ENCODE results near the gene ZNF728.
"Not testable (repeated sequence)": the region's sequence is repeated elsewhere in the genome, so short reads cannot be mapped to it uniquely, and the experiment has no call there.

Gene ZNF728

DNA sequence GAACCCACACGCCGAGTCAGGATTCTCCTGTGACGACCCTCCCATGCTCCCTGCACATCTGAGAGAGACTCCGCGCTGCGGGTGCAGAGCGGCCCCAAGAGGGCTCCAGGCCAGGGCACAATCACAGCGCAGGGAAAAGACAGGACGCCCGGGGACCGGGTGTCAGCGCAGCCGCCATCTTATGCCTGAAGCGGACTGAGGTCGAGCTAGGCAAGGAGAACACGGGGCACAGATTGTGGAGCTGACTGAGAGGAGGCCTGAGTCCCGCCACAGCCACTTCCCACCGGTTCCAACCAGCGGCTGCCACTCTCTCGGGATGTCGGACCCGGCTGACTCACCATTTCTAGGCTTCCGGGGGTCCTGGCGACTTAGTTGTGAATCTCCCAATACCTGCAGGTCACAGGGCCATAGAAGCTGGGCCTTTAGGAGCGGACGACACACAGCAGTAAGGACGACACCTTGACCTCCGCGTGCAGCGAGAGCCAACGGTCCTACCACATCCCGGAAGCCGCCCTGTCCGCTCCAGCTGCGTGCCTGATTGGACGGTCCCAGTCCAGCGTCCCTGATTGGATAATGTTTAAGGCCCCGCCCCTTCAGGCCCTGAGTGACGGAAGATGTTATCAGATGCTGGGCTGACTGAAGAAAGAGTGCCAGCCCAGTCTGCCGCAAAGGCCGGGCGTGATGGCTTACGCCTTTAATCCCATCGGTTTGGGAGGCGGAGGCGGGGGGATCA lies at the start of gene ZNF728:
Gene ZNF728, minus strand, starts transcription at position 487 of the 733 bp plus-strand sequence. Its CDS starts 146 bp downstream, at position 341.
- DNase-seq: no peak

DNA sequence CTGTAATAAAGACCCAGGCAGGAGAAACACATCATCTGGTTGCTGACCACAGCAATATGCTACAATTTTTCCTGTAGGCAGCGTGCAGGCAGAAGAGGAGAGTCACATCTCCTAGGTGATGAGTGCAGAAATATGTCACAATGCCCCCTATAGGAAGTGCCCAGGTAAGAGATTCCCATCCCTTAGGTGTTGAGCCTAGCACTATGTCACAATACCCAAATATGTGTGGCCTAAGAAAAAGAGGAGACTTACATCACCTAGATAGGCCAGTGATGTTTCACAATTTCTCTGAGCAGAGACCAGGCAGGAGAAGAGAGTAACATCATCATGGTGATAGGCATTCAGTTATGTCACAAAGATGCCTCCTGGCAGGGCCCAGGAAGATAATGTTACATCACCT lies 49.4 kb upstream of the ZNF728 start:
- DNase-seq: no peak

DNA sequence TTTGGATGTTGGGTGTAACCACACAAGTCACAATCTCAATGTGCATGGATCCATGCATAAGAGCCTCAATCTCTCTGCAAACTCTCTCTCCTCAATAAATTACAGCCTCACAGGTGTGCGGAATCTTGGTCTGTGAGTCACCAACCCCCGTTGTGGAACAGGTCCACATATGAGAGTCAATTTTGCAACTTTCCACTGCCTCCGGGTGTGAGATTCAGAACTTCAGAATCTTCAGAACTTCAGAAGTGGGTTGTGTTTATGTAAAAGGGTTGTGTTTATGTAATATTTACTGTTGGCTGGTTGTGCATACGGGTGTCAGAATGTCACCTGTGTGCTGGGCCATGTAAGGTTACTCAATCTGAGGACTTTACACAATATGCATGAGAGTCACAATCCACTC lies 46.3 kb upstream of the ZNF728 start:
- no peak for DNase-seq

DNA sequence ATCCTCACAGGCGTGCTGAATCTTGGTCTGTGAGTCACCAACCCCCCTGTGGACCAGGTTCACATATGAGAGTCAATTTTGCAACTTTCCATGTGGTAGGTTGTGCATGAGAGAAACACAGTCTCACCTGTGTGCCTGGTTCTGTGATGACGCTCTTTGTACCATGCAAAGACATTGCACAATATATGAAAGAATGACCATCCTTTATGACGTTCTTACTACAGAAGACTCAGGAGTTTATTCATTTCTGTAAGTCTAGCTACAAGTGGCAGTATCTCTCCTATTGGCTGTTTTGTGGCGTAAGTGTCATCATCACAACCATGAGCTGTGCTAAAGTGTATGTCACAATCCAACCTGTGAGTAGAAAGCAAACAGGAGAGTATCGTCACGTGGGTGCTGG lies 43.8 kb upstream of the ZNF728 start:
- DNase-seq: no peak

DNA sequence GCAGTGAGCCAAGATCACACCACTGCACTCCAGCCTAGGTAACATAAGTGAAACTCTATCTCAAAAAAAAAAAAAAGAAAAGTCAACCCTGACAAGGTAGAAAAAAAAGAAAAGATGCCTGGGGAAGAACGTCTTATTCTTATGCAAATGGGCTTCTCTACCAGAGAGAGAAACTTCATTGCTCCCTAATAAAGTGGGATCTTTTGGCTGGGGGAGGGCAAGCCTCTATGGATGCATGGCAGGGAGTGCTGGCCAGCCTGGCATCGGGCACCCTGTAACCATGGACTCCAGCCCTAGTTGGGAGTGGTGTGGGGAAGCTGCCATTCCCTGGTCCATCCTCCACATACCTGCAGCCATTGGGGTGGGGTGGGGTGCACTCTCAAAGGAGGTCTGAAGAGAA lies 30.7 kb upstream of the ZNF728 start:
- DNase-seq: no peak

DNA sequence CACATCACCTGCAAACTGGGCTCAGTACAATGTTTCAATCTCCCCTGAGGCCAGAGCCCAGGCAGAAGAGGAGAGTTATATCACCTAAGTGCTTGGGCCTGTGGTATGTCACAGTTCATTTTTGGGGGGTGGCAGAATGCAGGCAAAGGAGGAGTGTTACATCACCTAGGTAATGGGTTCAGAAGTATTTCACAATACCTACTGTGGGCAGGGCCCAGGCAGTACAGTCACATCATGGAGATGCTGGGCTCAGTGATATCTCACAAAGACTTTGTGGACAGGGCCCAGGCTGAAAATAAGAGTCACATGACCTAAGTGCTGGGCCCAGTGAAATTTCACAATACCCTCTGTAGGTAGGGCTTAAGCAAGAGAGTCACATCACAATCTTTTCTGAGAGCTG lies 12.7 kb upstream of the ZNF728 start:
- DNase-seq: no peak

DNA sequence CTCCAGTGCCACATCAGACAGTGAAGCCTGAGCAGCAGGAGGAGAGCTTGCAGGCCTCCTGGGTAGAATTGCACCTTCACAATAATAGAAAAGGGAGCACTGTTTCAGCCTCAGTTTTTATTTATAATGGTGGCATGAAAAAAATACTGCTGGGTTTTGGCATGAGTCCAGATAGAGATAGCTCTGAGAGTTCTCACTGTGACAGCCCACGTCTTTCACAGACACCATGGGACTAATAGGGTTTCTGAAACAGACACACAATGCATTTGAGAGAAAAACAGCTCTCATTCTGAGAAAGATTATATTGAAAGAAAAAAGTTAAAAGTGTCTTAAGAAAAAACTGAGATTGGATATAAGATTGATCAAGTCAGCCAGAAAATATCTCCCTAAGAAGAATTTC lies 8.0 kb downstream of the ZNF728 start:
- DNase-seq: not testable (repeated sequence)

DNA sequence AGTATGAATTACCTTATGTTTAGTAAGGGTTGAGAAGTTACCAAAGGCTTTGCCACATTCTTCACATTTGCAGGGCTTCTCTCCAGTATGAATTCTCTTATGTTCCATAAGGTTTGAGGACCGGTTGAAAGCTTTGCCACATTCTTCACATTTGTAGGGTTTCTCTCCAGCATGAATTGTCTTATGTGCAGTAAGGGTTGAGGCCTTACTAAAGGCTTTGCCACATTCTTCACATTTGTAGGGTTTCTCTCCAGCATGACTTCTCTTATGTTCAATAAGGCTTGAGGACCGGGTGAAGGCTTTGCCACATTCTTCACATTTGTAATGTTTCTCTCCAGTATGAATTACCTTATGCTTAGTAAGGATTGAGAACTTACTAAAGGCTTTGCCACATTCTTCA lies 26.7 kb downstream of the ZNF728 start:
- DNase-seq: no peak

DNA sequence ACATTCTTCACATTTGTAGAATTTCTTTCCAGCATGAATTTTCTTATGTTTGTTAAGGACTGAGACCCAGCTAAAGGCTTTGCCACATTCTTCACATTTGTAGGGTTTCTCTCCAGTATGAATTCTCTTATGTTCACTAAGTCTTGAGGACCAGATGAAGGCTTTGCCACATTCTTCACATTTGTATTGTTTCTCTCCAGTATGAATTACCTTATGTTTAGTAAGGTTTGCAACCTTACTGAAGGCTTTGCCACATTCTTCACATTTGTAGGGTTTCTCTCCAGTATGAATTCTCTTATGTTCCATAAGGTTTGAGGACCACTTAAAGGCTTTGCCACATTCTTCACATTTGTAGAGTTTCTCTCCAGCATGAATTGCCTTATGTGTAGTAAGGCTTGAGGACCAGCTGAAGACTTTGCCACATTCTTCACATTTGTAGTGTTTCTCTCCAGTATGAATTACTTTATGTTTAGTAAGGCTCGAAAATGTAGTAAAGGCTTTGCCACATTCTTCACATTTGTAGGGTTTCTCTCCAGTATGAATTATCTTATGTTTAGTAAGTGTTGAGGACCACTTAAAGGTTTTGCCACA lies 27.3 kb downstream of the ZNF728 start:
- DNase-seq: not testable (repeated sequence)

DNA sequence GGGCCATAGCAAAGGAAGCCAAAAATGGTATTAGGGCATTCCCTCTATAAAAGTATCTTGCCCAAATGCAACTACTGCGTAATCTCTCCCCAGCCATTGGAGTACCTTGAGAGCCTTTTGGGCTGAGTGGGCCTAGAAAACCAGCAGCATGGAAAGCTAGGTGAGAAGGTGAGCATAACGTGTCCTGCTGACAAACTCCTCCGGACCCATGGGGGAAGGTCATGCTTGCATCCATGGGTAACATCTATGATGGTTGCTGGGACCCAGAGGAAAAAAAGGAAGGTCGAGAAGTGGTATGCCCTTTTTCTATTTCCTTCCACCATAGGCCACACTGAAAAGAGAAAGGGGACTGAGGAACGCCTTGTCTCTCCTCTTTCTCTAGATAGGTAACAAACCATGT lies 57.4 kb downstream of the ZNF728 start:
- no peak for DNase-seq

DNA sequence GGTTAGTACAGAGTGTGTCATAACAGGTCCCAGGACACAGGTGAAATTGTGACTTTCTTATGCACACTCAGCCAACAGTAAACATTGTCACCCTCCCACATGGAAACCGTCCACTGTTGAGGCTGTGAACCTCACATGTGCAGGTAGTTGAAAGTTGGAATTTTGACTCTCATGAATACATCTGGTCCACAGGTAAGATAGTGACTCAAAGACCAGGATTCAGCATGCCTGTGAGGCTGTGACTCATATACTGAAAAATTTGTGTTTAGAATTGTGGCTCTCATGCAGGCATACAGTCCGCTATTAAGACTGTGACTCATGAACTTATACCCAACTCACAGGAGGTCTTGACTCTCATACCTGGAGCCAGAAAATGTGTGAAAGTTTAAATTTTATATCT lies 67.8 kb downstream of the ZNF728 start:
- no peak for DNase-seq

DNA sequence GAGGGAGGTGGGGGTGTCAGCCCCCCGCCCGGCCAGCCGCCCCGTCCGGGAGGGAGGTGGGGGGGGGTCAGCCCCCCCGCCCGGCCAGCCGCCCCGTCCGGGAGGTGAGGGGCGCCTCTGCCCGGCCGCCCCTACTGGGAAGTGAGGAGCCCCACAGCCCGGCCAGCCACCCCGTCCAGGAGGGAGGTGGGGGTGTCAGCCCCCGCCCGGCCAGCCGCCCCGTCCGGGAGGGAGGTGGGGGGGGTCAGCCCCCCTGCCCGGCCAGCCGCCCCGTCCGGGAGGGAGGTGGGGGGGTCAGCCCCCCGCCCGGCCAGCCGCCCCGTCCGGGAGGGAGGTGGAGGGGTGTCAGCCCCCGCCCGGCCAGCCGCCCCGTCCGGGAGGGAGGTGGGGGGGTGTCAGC lies 75.4 kb downstream of the ZNF728 start:
- DNase-seq: not testable (repeated sequence)

DNA sequence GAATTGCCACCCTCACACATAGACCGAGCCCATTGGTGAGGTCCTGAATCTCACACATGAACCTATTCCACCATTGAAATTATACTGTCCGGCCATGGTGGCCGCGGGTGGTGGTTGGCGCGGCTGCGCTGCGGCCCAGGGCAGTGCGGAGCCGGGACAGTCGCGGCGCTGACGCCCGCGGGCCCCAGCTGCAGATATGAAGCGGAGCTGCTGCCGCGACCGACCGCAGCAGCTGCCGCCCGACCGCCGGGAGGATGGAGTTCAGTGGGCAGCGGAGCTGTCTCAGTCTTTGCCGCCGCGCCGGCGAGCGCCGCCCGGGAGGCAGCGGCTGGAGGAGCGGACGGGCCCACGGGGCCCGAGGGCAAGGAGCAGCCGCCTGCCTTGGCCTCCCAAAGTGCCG lies 77.8 kb downstream of the ZNF728 start:
- DNase-seq: not testable (repeated sequence)

All from NCI-H1105 (cell line).